WTC11 (cell line): ENCODE data around the gene COL6A6. TPM values are rescaled to one million over a fixed set of nuclear protein-coding genes. Genes with fewer than 3 reads are reported as not detected.

Source experiments
- ATAC-seq: fragments of 200-7000 bp; cut with Tn5 transposase; 2 replicates; pipeline ENCODE4 v1.10.0; 2021; ENCODE audit warnings: mild to moderate bottlenecking, moderate library complexity
- CTCF ChIA-PET: fragments of 300-600 bp; sonication (Branson Sonifier 250); formaldehyde crosslinking; loops from one replicate; lab custom pipeline; 2021; ENCODE audit warnings: antibody characterized with exemption; lab: Charles Lee
- POLR2A ChIA-PET: fragments of 350-600 bp; sonication (Branson Sonifier 250); formaldehyde crosslinking; loops from one replicate; lab custom pipeline; 2021; ENCODE audit warnings: antibody characterized with exemption; lab: Charles Lee
- DNase-seq: peaks from one replicate; pipeline ENCODE4 v3.0.0; 2021; ENCODE audit warnings: low spot score
- H3K27ac Mint-ChIP-seq: 2 replicates; pipeline ENCODE4 v1.8.0; 2021; ENCODE audit warnings: mixed read lengths
- H3K27me3 Mint-ChIP-seq: 2 replicates; pipeline ENCODE4 v1.8.0; 2021; ENCODE audit warnings: low read depth, mild to moderate bottlenecking, moderate library complexity, mixed read lengths
- H3K36me3 Mint-ChIP-seq: 2 replicates; pipeline ENCODE4 v1.8.0; 2021; ENCODE audit warnings: mixed read lengths
- H3K4me1 Mint-ChIP-seq: 2 replicates; pipeline ENCODE4 v1.8.0; 2022; ENCODE audit warnings: mixed read lengths
- H3K4me3 Mint-ChIP-seq: 2 replicates; pipeline ENCODE4 v1.8.0; 2021; ENCODE audit warnings: mild to moderate bottlenecking, moderate library complexity, mixed read lengths
- H3K9me3 Mint-ChIP-seq: 2 replicates; pipeline ENCODE4 v1.8.0; 2021; ENCODE audit warnings: mixed read lengths
- AR ChIP-seq: fragments of 250-450 bp; sonication (Bioruptor Pico); IDR thresholded peaks from 2 replicates; pipeline ENCODE4 v1.9.0; 2021; ENCODE audit warnings: mild to moderate bottlenecking
- E2F1 ChIP-seq: sonication (generic); formaldehyde crosslinking; IDR thresholded peaks from 2 replicates; pipeline ENCODE4 v1.8.0; 2022; ENCODE audit warnings: mild to moderate bottlenecking, missing genetic modification reagents
- FOXK1 ChIP-seq: sonication (generic); formaldehyde crosslinking; IDR thresholded peaks from 2 replicates; pipeline ENCODE4 v1.8.0; 2022; ENCODE audit warnings: mild to moderate bottlenecking, moderate library complexity, missing genetic modification reagents
- GTF2I ChIP-seq: fragments of 250-450 bp; sonication (Bioruptor Pico); conservative IDR thresholded peaks from 2 replicates; pipeline ENCODE4 v1.4.0; 2021; ENCODE audit warnings: mild to moderate bottlenecking
- JAZF1 ChIP-seq: fragments of 250-450 bp; sonication (Bioruptor Pico); IDR thresholded peaks from 2 replicates; pipeline ENCODE4 v1.9.0; 2021; ENCODE audit warnings: moderate library complexity, mild to moderate bottlenecking, inconsistent platforms
- KAT7 ChIP-seq: sonication (generic); formaldehyde crosslinking; IDR thresholded peaks from 2 replicates; pipeline ENCODE4 v1.8.1; 2023; ENCODE audit warnings: missing genetic modification reagents, mild to moderate bottlenecking, borderline replicate concordance
- NFYB ChIP-seq: sonication (generic); formaldehyde crosslinking; conservative IDR thresholded peaks from 2 replicates; pipeline ENCODE4 v1.8.0; 2022; ENCODE audit warnings: low read depth, missing genetic modification reagents
- NR1H2 ChIP-seq: sonication (generic); formaldehyde crosslinking; IDR thresholded peaks from 2 replicates; pipeline ENCODE4 v1.9.0; 2021; ENCODE audit warnings: mild to moderate bottlenecking, moderate library complexity, missing genetic modification reagents
- NR2C2 ChIP-seq: sonication (generic); formaldehyde crosslinking; IDR thresholded peaks from 2 replicates; pipeline ENCODE4 v1.8.0; 2022; ENCODE audit warnings: mild to moderate bottlenecking, missing genetic modification reagents
- PREB ChIP-seq: sonication (generic); formaldehyde crosslinking; IDR thresholded peaks from 2 replicates; pipeline ENCODE4 v1.8.1; 2022; ENCODE audit warnings: mild to moderate bottlenecking, missing genetic modification reagents, moderate library complexity, borderline replicate concordance
- SMAD3 ChIP-seq: sonication (generic); formaldehyde crosslinking; IDR thresholded peaks from 2 replicates; pipeline ENCODE4 v1.8.0; 2022; ENCODE audit warnings: missing genetic modification reagents, mild to moderate bottlenecking, borderline replicate concordance
- TEAD1 ChIP-seq: sonication (generic); formaldehyde crosslinking; IDR thresholded peaks from 2 replicates; pipeline ENCODE4 v1.8.0; 2022; ENCODE audit warnings: mild to moderate bottlenecking, missing genetic modification reagents
- ZNF138 ChIP-seq: sonication (generic); formaldehyde crosslinking; conservative IDR thresholded peaks from 2 replicates; pipeline ENCODE4 v1.8.1; 2022; ENCODE audit warnings: mild to moderate bottlenecking, moderate library complexity, missing genetic modification reagents
- ZNF219 ChIP-seq: sonication (generic); formaldehyde crosslinking; IDR thresholded peaks from 2 replicates; pipeline ENCODE4 v1.8.0; 2023; ENCODE audit warnings: missing genetic modification reagents, mild to moderate bottlenecking, borderline replicate concordance
- ZNF263 ChIP-seq: sonication (generic); formaldehyde crosslinking; IDR thresholded peaks from 2 replicates; pipeline ENCODE4 v1.8.1; 2022; ENCODE audit warnings: low read depth, mild to moderate bottlenecking, moderate library complexity, missing genetic modification reagents
- ZNF317 ChIP-seq: sonication (generic); formaldehyde crosslinking; IDR thresholded peaks from 2 replicates; pipeline ENCODE4 v1.8.1; 2023; ENCODE audit warnings: low read depth, mild to moderate bottlenecking, moderate library complexity, missing genetic modification reagents, borderline replicate concordance
- total RNA-seq: library from RNA; stranded (reverse); gene quantifications from 3 replicates; pipeline ENCODE4 v1.2.3, GENCODE V29; 2021
- TF ChIP-seq, protein P1 (sequence below): sonication (generic); formaldehyde crosslinking; IDR thresholded peaks from 2 replicates; pipeline ENCODE4 v1.8.1; 2022; ENCODE audit warnings: missing genetic modification reagents, borderline replicate concordance
- TF ChIP-seq, protein P2 (sequence below): sonication (generic); formaldehyde crosslinking; IDR thresholded peaks from 2 replicates; pipeline ENCODE4 v1.8.0; 2022; ENCODE audit warnings: mild to moderate bottlenecking, missing genetic modification reagents
- TF ChIP-seq, protein P3 (sequence below): sonication (generic); formaldehyde crosslinking; IDR thresholded peaks from 2 replicates; pipeline ENCODE4 v1.8.1; 2023; ENCODE audit warnings: mild to moderate bottlenecking, missing genetic modification reagents, moderate library complexity
- TF ChIP-seq, protein P4 (sequence below): fragments of 250-450 bp; sonication (Bioruptor Pico); IDR thresholded peaks from 2 replicates; pipeline ENCODE4 v1.8.0; 2021; ENCODE audit warnings: mild to moderate bottlenecking
- TF ChIP-seq, protein P5 (sequence below): fragments of 250-450 bp; sonication (Bioruptor Pico); conservative IDR thresholded peaks from 2 replicates; pipeline ENCODE4 v1.9.0; 2021; ENCODE audit warnings: mild to moderate bottlenecking

COL6A6 gene
- total RNA-seq, 1 experiment from 2014 or later: 0.09 TPM

- TF ChIP-seq AR (CRISPR knock-in tag) (no peak), ZNF138 (CRISPR knock-in tag) (no peak), ZNF219 (CRISPR knock-in tag) (no peak), JAZF1 (CRISPR knock-in tag) (no peak), TEAD1 (CRISPR knock-in tag) (no peak), E2F1 (CRISPR knock-in tag) (no peak), GTF2I (CRISPR knock-in tag) (no peak)
- TF ChIP-seq, protein P1, sequence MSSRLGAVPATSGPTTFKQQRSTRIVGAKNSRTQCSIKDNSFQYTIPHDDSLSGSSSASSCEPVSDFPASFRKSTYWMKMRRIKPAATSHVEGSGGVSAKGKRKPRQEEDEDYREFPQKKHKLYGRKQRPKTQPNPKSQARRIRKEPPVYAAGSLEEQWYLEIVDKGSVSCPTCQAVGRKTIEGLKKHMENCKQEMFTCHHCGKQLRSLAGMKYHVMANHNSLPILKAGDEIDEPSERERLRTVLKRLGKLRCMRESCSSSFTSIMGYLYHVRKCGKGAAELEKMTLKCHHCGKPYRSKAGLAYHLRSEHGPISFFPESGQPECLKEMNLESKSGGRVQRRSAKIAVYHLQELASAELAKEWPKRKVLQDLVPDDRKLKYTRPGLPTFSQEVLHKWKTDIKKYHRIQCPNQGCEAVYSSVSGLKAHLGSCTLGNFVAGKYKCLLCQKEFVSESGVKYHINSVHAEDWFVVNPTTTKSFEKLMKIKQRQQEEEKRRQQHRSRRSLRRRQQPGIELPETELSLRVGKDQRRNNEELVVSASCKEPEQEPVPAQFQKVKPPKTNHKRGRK: no peak
- TF ChIP-seq, protein P2, sequence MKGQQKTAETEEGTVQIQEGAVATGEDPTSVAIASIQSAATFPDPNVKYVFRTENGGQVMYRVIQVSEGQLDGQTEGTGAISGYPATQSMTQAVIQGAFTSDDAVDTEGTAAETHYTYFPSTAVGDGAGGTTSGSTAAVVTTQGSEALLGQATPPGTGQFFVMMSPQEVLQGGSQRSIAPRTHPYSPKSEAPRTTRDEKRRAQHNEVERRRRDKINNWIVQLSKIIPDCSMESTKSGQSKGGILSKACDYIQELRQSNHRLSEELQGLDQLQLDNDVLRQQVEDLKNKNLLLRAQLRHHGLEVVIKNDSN: no peak
- TF ChIP-seq, protein P3, sequence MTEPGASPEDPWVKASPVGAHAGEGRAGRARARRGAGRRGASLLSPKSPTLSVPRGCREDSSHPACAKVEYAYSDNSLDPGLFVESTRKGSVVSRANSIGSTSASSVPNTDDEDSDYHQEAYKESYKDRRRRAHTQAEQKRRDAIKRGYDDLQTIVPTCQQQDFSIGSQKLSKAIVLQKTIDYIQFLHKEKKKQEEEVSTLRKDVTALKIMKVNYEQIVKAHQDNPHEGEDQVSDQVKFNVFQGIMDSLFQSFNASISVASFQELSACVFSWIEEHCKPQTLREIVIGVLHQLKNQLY: no peak
- TF ChIP-seq, all 79 proteins: peak for 0
Measured at GRCh38 chr3:130507746-130508145, 9.2 kb upstream of the COL6A6 start (continued).

GRCh38 chr3:130509008-130509407 lies 8.0 kb upstream of the COL6A6 start:
- H3K4me3 Mint-ChIP-seq: no peak overlapping the region
- DNase-seq: no peak
- CTCF ChIA-PET: no interaction called here
- POLR2A ChIA-PET: no interaction called here
- no peaks in the 10 kb centered on the region for H3K36me3 Mint-ChIP-seq
- TF ChIP-seq ZNF317 (CRISPR knock-in tag) (no peak), KAT7 (CRISPR knock-in tag) (no peak), NFYB (CRISPR knock-in tag) (no peak), ZNF263 (CRISPR knock-in tag) (no peak), FOXK1 (CRISPR knock-in tag) (no peak)
- TF ChIP-seq, protein P2: no peak
- no peaks in the 10 kb centered on the region for H3K9me3 Mint-ChIP-seq
- peaks cover 4% of the 10 kb centered on the region for H3K27me3 Mint-ChIP-seq
- no peak overlapping the region; the same call in 1 of the 2 replicates for H3K27ac Mint-ChIP-seq
- peak; percentile 50 for ATAC-seq
- H3K4me1 Mint-ChIP-seq: peaks cover 5% of the 10 kb centered on the region

- Mint-ChIP-seq H3K4me3 (no peak overlapping the region), H3K27me3 (peaks cover 51% of the 10 kb centered on the region), H3K4me1 (peaks cover 10% of the 10 kb centered on the region), H3K27ac (no peak overlapping the region), H3K36me3 (no peaks in the 10 kb centered on the region), H3K9me3 (no peaks in the 10 kb centered on the region)
- CTCF ChIA-PET: interaction anchor here (2.9 kb wide), 1 partner anchor 24 kb away, joined by 8 read pairs; no protein-coding TSS in a partner anchor
- no peak for DNase-seq
- ATAC-seq: no peak
- POLR2A ChIA-PET: no interaction called here
- TF ChIP-seq ZNF317 (CRISPR knock-in tag) (no peak), NR2C2 (CRISPR knock-in tag) (no peak), ZNF219 (CRISPR knock-in tag) (no peak), SMAD3 (CRISPR knock-in tag) (no peak), NR1H2 (CRISPR knock-in tag) (no peak), PREB (CRISPR knock-in tag) (no peak)
- TF ChIP-seq, protein P4, sequence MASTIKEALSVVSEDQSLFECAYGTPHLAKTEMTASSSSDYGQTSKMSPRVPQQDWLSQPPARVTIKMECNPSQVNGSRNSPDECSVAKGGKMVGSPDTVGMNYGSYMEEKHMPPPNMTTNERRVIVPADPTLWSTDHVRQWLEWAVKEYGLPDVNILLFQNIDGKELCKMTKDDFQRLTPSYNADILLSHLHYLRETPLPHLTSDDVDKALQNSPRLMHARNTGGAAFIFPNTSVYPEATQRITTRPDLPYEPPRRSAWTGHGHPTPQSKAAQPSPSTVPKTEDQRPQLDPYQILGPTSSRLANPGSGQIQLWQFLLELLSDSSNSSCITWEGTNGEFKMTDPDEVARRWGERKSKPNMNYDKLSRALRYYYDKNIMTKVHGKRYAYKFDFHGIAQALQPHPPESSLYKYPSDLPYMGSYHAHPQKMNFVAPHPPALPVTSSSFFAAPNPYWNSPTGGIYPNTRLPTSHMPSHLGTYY: no peak
- TF ChIP-seq, protein P5, sequence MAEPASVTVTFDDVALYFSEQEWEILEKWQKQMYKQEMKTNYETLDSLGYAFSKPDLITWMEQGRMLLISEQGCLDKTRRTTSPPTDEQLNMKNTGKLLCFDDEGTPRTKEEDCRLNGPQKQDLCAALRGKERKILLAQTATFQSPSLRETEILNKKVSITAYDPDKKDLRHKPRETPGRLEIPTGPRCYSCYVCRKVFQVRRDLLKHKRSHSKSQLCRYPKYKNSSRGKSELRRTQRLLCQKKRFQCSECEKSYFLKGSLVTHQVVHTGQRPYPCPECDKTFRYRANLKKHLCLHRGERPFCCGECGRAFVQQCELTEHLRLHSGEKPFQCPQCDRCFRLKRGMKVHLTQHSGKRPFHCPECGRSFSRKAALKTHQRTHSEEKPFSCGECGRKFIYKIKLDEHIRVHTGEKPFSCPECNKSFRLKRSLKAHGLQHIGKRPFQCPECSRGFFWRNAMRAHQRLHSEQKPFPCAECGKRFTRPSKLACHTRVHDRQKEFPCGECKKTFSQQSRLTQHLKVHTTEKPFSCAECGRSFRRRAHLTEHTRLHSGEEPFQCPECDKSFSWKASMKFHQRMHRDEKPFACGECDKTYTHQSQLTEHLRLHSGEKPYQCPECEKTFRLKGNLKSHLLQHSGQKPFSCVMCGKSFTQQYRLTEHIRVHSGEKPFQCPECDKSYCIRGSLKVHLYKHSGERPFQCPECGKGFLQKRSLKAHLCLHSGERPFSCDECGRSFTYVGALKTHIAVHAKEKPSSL: no peak
Measured at GRCh38 chr3:130514681-130515080, 2.3 kb upstream of the COL6A6 start.
